NCI-H2107 treated with DMSO at 0.1 percent for 48 hours (cell line): ENCODE data around the gene PRMT5.

Experiments
- DNase-seq: peaks from one replicate; lab custom pipeline; 2025; ENCODE audit not compliant: unreplicated experiment; lab: John Stamatoyannopoulos, UW

PRMT5 gene

DNA sequence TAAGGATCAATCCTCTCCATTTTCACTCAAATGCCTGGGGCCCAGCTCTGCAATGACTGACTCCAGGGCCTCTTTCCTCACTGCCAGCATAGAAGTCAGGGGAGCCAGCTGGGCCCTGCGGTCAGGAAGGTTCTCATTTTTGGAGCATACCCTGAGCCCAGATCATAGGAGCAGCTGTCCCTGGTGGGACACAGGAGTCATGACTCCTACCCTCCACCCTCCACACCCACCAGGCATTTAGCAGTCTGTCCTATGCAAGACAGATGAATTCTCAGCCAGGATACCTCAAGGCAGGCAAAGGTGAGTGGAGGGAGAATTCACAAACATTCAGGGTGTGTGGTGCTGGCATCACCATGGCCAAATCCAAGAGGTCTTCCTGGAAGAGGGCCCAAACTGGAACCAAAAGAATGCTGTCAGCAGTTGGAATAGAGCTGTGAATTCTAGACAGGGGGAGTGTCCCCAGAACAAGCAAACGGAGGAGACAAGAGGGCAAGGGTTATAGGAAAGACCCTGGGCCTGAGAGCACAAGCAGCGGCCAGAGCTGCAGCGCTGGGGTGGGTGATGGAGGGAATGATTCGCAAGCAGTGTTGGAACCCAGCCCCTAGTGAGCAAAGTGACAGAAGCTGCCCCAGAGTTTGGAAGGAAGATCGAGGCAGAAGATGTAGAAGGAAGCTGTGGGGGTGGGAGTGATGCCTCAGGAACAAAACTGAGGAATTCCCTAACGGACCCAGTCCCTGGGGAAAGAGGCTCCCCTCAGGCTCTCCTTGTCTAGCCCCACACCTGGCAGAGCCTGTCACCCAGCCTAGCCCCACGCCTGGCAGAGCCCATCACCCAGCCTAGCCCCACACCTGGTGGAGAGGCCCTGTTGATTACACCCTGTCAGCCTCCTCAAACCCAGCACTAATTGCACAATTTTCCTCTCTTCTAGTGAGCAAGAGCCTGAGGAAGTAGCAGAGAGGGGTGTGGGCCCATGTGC, 50.6 kb downstream of the PRMT5 start:
- no peak for DNase-seq

DNA sequence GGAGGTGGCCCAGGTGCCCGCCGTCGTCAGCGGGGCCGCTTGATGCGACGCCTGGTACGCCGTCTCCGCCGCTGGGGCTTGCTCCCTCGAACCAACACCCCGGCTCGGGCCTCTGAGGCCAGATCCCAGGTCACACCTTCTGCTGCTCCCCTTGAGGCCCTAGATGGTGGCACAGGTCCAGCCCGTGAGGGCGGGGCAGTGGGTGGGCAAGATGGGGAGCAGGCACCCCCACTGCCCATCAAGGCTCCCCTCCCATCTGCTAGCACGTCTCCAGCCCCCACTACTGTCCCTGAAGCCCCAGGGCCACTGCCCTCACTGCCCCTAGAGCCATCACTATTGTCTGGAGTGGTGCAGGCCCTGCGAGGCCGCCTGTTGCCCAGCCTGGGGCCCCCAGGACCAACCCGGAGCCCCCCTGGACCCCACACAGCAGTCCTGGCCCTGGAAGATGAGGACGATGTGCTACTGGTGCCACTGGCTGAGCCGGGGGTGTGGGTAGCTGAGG, 52.1 kb downstream of the PRMT5 start:
- no peak for DNase-seq

DNA sequence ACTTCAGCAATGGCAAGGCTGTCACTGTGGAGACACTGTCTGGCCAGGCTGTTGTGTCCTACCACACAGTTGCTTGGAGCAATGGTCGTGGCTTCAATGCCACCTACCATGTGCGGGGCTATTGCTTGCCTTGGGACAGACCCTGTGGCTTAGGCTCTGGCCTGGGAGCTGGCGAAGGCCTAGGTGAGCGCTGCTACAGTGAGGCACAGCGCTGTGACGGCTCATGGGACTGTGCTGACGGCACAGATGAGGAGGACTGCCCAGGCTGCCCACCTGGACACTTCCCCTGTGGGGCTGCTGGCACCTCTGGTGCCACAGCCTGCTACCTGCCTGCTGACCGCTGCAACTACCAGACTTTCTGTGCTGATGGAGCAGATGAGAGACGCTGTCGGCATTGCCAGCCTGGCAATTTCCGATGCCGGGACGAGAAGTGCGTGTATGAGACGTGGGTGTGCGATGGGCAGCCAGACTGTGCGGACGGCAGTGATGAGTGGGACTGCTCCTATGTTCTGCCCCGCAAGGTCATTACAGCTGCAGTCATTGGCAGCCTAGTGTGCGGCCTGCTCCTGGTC, 53.3 kb downstream of the PRMT5 start:
- DNase-seq, result no peak

DNA sequence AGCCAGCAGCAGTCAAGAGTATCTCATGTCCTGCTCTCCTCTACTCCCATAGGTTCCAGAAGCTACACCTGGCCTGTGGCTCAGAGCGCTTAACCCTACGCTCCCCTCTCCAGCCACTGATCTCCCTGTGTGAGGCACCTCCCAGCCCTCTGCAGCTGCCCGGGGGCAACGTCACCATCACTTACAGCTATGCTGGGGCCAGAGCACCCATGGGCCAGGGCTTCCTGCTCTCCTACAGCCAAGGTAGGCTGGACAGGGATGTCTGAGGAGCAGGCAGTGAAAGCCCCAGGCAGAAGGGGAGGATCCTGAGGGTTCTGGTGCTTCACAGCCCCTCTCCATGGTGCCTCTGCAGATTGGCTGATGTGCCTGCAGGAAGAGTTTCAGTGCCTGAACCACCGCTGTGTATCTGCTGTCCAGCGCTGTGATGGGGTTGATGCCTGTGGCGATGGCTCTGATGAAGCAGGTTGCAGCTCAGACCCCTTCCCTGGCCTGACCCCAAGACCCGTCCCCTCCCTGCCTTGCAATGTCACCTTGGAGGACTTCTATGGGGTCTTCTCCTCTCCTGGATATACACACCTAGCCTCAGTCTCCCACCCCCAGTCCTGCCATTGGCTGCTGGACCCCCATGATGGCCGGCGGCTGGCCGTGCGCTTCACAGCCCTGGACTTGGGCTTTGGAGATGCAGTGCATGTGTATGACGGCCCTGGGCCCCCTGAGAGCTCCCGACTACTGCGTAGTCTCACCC, 54.0 kb downstream of the PRMT5 start:
- no peak for DNase-seq

DNA sequence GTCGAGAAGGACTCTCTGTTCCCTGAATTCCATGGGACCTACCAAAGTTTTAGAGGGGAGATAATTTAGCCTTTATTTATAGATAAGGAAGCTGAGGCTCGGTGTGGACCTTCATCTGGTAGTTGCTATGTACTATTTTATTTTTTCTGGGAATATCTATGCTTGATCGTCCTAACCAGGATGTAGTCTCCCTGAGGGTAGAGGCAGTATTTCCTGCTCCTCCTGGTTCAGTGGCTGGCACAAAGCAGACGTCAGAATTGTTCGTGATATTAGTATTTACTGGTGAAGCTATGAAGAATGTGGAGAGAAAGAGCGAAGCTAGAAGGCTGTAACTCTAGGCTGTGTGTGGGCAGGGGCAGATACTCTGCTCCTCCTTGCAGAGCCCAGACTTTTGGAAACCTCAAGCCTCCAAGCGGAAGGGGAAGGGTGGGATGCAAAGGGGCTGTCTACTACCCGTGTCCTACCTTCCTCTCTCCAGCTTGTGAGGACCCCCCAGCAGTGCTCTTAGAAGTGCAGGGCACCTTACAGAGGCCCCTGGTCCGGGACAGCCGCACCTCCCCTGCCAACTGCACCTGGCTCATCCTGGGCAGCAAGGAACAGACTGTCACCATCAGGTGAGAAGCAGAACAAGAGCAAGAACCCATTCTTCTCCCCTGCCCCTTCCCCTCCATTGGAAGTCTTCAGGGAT, 56.2 kb downstream of the PRMT5 start:
- DNase-seq, result no peak

DNA sequence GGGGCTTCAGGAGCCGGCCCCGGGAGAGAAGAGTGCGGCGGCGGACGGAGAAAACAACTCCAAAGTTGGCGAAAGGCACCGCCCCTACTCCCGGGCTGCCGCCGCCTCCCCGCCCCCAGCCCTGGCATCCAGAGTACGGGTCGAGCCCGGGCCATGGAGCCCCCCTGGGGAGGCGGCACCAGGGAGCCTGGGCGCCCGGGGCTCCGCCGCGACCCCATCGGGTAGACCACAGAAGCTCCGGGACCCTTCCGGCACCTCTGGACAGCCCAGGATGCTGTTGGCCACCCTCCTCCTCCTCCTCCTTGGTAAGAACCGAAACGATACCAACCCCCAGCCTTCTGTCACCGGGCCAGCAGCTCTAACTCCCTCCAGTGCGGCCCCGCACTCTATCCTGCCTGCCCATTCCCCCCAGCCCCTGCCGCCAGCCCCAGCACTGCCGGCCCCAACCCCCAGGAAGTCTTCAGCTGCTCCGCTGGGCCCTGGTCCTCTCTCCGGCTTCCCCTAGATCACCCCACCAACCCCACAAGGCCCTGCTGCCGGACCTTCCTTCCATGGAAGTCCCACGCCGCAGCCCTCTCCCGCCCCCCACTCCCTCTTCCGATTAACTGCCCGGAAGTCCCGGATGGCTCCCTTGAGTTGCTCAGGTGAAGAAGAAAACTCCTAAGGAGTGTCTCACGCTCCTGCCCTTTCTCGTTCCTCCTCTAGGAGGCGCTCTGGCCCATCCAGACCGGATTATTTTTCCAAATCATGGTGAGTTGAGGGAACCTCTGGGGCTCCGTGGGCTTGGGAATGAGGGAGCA, 56.9 kb downstream of the PRMT5 start:
- peak; percentile 72 for DNase-seq

DNA sequence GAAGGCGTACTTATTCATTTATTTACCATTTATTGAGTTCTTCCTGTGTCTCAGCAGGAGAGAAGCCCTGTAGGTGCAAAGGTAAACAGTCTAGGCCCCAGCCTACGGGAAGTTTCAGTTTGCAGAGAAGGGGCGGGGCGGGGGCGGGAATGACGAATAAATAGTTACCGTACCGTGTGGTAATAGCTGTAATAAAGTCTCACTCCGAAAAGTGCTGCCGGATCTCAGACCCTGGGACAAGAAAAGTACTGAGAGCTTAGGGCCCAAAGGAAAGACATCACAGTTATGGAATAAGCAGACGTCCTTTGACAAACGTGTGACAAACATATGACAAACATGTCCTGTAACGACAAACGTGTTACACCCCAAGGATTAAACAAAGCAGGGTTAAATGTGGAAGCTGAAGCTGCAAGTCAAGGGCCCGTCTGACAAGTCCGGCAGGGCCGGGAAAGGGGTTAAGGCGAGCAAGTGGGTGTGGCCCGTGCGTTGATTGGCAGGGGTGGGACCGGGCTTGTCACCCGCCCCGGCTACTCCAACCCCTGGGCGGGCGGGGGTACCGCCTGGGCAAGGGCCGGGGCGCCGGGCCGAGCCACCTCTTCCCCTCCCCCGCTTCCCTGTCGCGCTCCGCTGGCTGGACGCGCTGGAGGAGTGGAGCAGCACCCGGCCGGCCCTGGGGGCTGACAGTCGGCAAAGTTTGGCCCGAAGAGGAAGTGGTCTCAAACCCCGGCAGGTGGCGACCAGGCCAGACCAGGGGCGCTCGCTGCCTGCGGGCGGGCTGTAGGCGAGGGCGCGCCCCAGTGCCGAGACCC, 57.7 kb downstream of the PRMT5 start, which contains the start of gene LRP10:
Gene LRP10, plus strand, starts transcription at position 517 of the 809 bp plus-strand sequence. CDS start 564 bp downstream, outside the sequence.
- DNase-seq, result peak; percentile 85

DNA sequence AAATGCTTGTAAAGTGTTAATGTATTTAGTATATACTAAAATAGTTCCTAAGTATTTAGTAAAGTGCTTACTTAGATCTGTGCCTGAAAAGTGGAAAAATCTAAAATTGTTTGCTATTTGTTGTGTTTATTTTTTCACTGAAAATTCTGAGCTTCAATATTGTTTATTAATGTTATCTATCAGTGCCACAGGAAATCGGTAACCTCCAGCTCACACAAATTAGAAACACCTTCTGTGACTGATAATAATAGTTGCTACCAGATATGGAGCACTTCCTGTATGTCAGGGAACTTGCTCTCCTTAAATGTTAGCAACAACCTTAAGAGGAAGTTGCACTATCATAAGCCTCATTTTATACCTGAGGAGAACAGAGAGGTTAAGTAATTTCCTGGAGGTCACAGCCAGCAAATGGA, 58.4 kb downstream of the PRMT5 start:
- DNase-seq, result no peak
